ENCODE data around the gene WDR26.
A peak's percentile ranks its signal among the peaks of the same experiment; 100 is the strongest.
"Not testable (repeated sequence)": the region's sequence is repeated elsewhere in the genome, so short reads cannot be mapped to it uniquely, and the experiment has no call there.

The WDR26 gene

GRCh38 chr1:224358237-224358636 is 76.4 kb downstream of the WDR26 start:
- DNase-seq (ENCODE audit: low spot score) = no peak
- TF ChIP-seq CTCF (IDR thresholded peaks at IDR 0.05) = no peak
- Histone ChIP-seq H3K27ac (peak overlapping the region; percentile 8 to 98), H3K4me3 (peak overlapping the region; percentile 99)

GRCh38 chr1:224357626-224358124 is 76.9 kb downstream of the WDR26 start:
- DNase-seq (ENCODE audit: low spot score) = no peak
- Histone ChIP-seq H3K27ac (peak overlapping the region; percentile 94 to 98), H3K4me3 (peak overlapping the region; percentile 99)
- no peak for TF ChIP-seq CTCF (IDR thresholded peaks at IDR 0.05)

- H3K27ac ChIP-seq = peak within 1 kb of the TSS; percentile 94 to 98
- DNase-seq (ENCODE audit: low spot score) = peak; percentile 95
- peak within 1 kb of the TSS; percentile 99 for H3K4me3 ChIP-seq
- no peak for TF ChIP-seq CTCF (IDR thresholded peaks at IDR 0.05)
These were observed 77.6 kb downstream of the WDR26 start, which contains the start of gene CNIH4 for GRCh38 chr1:224356685-224357625. Gene CNIH4, plus strand, starts transcription at chr1:224356879. Its CDS starts 46 bp downstream, at chr1:224356925.

- no peak for DNase-seq (ENCODE audit: low spot score)
- Histone ChIP-seq H3K4me3 (no peak overlapping the region), H3K27ac (no peak overlapping the region)
- no peak for TF ChIP-seq CTCF (IDR thresholded peaks at IDR 0.05)
These were observed 80.3 kb downstream of the WDR26 start for GRCh38 chr1:224353975-224354925.

- not testable (repeated sequence) for H3K27ac ChIP-seq; DNase-seq (ENCODE audit: low spot score); H3K4me3 ChIP-seq
These were observed 82.0 kb downstream of the WDR26 start for GRCh38 chr1:224352436-224353085.

- not testable (repeated sequence) for DNase-seq (ENCODE audit: low spot score); H3K4me3 ChIP-seq; H3K27ac ChIP-seq
These were observed 84.9 kb downstream of the WDR26 start for GRCh38 chr1:224349716-224350115.

GRCh38 chr1:224348137-224348536 is 86.5 kb downstream of the WDR26 start:
- Histone ChIP-seq H3K4me3 (no peak overlapping the region), H3K27ac (no peak overlapping the region)
- no peak for DNase-seq (ENCODE audit: low spot score)
- TF ChIP-seq CTCF (IDR thresholded peaks at IDR 0.05) = no peak

Measured in coronary artery (tissue), 2 donors.